SK-MEL-5 (cell line): ENCODE measurements around the gene FOCAD. TPM values are rescaled to one million over a fixed set of nuclear protein-coding genes. Genes with fewer than 3 reads are reported as not detected.
"Not testable (repeated sequence)": the region's sequence is repeated elsewhere in the genome, so short reads cannot be mapped to it uniquely, and the experiment has no call there.

Experiments
- DNase-seq: peaks from one replicate; pipeline ENCODE4 v3.0.0-alpha.2; 2016; ENCODE audit warnings: low read depth, low spot score
- in situ Hi-C: cut with HindIII; loops from 2 replicates; pipeline ENCODE4 v1.10.0; 2016; ENCODE audit warnings: low sequenced_read_pairs, high pct_unique_total_duplicates, low pct_unique_long_range_greater_than_20kb
- polyA plus RNA-seq, 2 experiments: library from polyadenylated mRNA; depleted of rRNA; stranded (reverse); fragments of >200 nt; gene quantifications; 2 replicates each; pipeline ENCODE4 v1.2.3, GENCODE V29; 2015
- total RNA-seq: library from RNA; depleted of rRNA; stranded (reverse); fragments of >200 nt; shearing (Covaris generic); gene quantifications from 2 replicates; pipeline ENCODE4 v1.2.3, GENCODE V29; 2014; rRNA removed

FOCAD gene
- total RNA-seq = 32.3 and 37.3 TPM in 2 replicates
- 17.0 and 22.8 TPM in 2 replicates for polyA plus RNA-seq (2015; cell fraction: cytosol; rRNA removed)
- polyA plus RNA-seq (2015; cell fraction: nucleus; rRNA removed) = 16.2 and 27.8 TPM in 2 replicates

DNA sequence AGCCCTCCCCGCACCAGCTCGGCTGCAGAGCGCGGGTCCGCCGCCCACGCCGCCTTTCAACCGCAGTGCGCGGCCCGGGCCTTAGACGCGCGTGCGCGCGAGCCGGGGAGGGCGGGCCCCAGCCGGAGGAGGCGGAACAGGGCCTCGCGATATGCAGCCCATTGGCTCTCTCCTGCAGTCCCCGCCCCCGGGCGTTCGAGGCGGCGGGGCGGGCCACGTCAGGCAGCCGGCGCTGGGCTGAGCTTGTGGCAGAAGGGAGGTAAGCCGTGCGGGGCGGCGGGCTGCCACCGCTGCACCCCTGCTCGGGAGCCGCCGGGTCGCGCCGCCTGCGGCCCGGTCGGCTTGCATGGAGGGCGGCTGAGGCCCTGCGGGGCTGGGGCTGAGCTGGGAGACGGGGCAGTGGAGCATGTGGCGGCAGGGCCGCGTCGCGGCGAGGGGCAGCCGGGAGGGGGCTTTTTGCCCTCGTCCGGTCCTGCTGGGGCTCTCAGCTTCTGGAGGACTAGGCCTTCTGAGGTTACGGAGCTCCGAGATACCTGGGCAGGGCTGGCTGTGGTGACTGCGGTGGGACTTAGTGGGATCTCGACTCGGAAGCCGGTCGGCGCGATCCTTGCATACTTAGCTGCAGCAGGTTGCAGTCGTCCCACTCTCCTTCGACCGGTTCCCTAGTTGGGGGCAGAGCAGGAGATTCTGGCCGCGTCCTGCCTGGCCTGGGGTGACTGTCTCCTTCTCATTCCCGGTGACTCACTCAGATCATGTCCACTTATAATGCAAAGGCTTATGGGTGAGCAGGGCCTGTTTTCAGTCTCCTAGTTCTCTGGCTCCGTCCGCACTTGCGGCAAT, at the start of gene FOCAD:
Gene FOCAD, plus strand, starts transcription at position 225 of the 840 bp plus-strand sequence. CDS start 31,095 bp downstream, outside the sequence.
- in situ Hi-C loops = no loop called here
- peak; percentile 88 for DNase-seq

- in situ Hi-C loops = no loop called here
- no peak for DNase-seq
Observed at GRCh38 chr9:20634895-20635294, 49.2 kb upstream of the FOCAD start.

- in situ Hi-C loops = no loop called here
- no peak for DNase-seq
Observed at GRCh38 chr9:20636888-20637440, 47.1 kb upstream of the FOCAD start.

- peak; percentile 40 for DNase-seq
- in situ Hi-C loops = no loop called here
Observed at GRCh38 chr9:20640331-20641187, 43.5 kb upstream of the FOCAD start.

DNA sequence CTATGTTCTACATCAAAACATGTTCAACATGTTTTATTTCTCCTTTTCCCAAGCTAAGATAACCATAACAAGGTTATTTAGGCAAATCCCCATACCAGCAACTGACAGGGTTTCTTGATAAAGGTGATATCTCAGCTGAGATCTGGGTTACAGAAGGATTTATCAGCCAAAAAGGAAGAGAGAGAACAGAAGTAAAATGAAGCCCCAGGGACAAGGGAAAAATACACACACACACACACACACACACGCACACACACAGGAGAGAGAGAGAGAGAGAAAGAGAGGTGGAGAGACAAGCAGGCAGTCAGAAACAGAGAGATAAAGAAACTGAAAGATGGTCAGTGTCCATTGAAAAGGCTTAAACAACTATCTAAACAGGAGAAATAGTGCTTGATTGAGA, 42.0 kb upstream of the FOCAD start:
- DNase-seq = no peak
- in situ Hi-C loops = no loop called here

- in situ Hi-C loops = no loop called here
- no peak for DNase-seq
Observed at GRCh38 chr9:20643660-20644059, 40.4 kb upstream of the FOCAD start.

GRCh38 chr9:20646656-20647055, 37.4 kb upstream of the FOCAD start:
- DNase-seq = no peak
- in situ Hi-C loops = no loop called here

DNA sequence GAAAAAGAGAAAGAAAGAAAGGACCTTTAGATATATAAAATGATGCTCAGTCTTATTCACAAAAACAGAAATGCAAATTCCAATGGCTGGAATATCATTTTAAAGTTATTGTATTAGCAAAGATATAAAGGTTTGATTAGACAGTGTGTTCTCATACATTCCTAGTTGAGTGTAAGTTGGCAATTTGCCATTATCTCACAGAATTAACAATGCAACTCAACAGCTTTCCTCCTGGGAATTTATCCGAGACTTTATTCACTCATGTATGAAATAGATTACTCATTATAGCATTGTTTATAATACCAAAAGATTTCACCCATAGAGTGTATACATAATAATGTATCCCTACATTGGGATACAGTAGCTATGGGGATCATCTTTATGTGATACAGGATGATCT, 34.7 kb upstream of the FOCAD start:
- in situ Hi-C loops = no loop called here
- no peak for DNase-seq

DNA sequence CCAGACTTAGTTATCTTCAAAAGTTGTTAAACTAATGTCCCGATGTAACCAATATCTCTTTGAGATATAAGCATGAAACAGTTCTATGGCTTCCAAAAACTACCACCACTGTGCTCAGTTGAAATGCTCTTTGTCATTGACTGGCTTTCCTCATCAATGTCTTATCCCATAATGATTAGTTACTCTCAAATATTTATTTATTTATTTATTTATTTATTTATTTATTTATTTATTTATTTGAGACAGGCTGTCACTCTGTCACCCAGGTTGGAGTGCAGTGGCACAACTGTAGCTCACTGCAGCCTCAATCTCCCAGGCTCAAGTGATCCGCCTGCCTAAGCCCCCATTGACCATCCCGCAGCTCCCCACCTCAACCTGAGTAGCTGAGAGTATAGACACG, 33.7 kb upstream of the FOCAD start:
- in situ Hi-C loops = no loop called here
- no peak for DNase-seq

GRCh38 chr9:20650750-20651299, 33.2 kb upstream of the FOCAD start:
- in situ Hi-C loops = no loop called here
- no peak for DNase-seq

DNA sequence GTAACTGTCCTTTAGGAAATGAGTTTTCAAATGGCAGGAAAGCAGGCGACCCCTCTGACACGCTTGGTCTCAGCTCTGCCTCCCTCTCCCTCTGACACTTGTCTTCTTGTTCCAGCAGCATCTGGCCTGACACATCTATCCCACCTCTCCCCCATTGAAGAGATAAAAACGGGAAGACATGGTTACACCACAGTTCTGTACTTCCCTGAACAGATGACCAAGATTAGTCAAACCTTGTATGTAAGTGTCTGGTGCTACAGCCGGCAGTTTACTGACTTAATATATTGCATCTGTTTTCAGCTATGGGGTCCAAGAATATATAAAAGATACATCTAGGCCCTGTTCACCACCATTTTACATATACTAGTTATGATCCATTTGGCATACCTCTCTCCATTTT, 32.1 kb upstream of the FOCAD start:
- DNase-seq = no peak
- in situ Hi-C loops = no loop called here

DNA sequence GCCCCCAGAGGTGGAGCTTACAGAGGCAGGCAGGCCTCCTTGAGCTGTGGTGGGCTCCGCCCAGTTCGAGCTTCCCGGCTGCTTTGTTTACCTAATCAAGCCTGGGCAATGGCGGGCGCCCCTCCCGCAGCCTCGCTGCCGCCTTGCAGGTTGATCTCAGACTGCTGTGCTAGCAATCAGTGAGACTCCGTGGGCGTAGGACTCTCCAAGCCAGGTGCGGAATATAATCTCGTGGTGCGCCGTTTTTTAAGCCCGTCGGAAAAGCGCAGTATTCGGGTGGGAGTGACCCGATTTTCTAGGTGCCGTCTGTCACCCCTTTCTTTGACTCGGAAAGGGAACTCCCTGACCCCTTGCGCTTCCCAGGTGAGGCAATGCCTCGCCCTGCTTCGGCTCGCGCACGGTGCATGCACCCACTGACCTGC, 25.8 kb upstream of the FOCAD start:
- in situ Hi-C loops, DNase-seq: not testable (repeated sequence)

- peak; percentile 31 for DNase-seq
- in situ Hi-C loops = no loop called here
Observed at GRCh38 chr9:20658677-20659473, 25.2 kb upstream of the FOCAD start.

DNA sequence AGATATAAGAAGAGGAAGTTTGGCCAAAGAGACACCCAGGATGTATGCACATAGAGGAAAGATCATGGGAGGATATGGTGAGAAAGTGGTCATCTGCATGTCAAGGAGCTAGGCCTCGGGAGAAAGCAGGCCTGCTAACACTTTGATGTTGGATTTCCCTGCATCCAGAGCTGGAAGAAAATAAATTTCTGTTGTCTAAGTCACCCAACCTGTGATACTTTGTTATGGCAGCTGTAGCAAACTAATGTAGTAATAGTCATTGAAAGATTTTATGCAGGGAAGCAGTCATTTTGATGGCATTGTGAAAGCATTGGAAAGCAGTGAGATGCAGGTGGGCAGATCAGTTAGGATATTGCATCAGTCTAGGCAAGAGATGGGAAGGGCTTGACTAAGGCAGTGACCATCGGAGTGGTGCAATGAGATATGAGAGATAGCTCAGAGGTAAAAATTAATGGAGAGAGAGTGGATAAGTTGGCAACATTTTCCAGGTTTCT, 24.5 kb upstream of the FOCAD start:
- no peak for DNase-seq
- in situ Hi-C loops = no loop called here

- in situ Hi-C loops = no loop called here
- DNase-seq = no peak
Observed at GRCh38 chr9:20662156-20662555, 21.9 kb upstream of the FOCAD start.

GRCh38 chr9:20663133-20663532, 20.9 kb upstream of the FOCAD start:
- in situ Hi-C loops = no loop called here
- no peak for DNase-seq

DNA sequence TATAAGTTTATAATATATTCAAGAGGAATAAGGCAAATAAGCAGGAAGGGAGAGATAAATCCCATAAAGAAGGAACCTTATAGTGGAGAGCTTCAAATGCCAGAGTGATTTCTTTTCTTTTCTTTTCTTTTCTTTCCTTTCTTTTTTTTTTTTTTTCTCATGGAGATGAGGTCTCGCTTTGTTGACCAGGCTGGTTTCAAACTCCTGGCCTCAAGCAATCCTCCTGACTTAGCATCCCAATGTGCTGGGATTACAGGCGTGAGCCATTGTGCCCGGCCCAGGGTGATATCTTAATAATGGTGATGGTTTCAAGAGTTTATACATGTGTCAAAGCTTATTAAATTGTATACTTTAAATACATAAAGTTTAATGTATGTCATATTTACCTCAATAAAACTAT, 19.6 kb upstream of the FOCAD start:
- no peak for DNase-seq

More for the DNA sequence above, 19.6 kb upstream of the FOCAD start:
- in situ Hi-C loops = no loop called here
